ES-I3 (cell line): ENCODE measurements around the gene UBE3A.

Experiments
- H3K36me3 ChIP-seq: 2 replicates; pipeline ENCODE4 v1.6.1; 2013; ENCODE audit warnings: mild to moderate bottlenecking, low read length, control low read depth, moderate library complexity; ENCODE audit not compliant: insufficient read depth
- H3K4me1 ChIP-seq: 2 replicates; pipeline ENCODE4 v1.6.1; 2013; ENCODE audit warnings: mild to moderate bottlenecking, control low read depth, low read length; ENCODE audit not compliant: insufficient read depth
- H3K9ac ChIP-seq: 2 replicates; pipeline ENCODE4 v1.6.1; 2013; ENCODE audit warnings: low read depth, mild to moderate bottlenecking, low read length, moderate library complexity
- H3K9me3 ChIP-seq: 2 replicates; pipeline ENCODE4 v1.6.1; 2013; ENCODE audit warnings: mild to moderate bottlenecking, low read length, moderate library complexity; ENCODE audit not compliant: control insufficient read depth, insufficient read depth

UBE3A gene

GRCh38 chr15:25323420-25323819, 115.4 kb downstream of the UBE3A start:
- Histone ChIP-seq H3K9me3 (no peaks in the 10 kb centered on the region; the same call in 1 of the 2 replicates), H3K36me3 (no peaks in the 10 kb centered on the region; the same call in 1 of the 2 replicates)

DNA sequence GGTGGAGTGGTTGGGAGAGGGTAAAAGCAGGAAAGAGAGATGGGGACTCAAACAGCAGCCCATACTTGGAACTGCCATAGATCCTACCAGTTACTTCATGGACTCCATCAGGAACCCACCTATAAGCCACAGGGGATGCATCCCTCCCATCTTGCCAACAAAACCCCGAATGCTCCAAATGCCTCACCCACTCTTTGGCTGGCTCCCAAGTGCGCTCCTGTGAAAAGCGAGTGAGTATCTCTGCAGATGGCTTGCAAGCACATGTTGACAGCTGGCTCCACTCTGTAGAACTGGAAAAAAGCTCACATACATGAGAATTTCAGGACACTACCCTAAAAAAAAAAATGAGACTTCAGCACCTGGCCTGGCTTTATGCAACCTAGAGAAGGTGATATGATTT, 151.0 kb downstream of the UBE3A start:
- H3K9ac ChIP-seq, result no peak overlapping the region

More at GRCh38 chr15:25323420-25323819, 115.4 kb downstream of the UBE3A start:
- no peaks in the 10 kb centered on the region for H3K4me1 ChIP-seq
- H3K9ac ChIP-seq, result no peak overlapping the region

More for the DNA sequence above, 151.0 kb downstream of the UBE3A start:
- Histone ChIP-seq H3K36me3 (no peaks in the 10 kb centered on the region), H3K9me3 (peaks cover 2% of the 10 kb centered on the region; the same call in 1 of the 2 replicates), H3K4me1 (no peaks in the 10 kb centered on the region)
